Measurements from ENCODE around the gene DNA2. TPM values are rescaled to one million over a fixed set of nuclear protein-coding genes. Genes with fewer than 3 reads are reported as not detected.

Gene DNA2
- total and polyA plus RNA-seq, 2 of the 13 experiments (the other 11 are each of a cell fraction or from before 2014, with no cell fraction given), result 4.8 to 27.3 TPM

DNA sequence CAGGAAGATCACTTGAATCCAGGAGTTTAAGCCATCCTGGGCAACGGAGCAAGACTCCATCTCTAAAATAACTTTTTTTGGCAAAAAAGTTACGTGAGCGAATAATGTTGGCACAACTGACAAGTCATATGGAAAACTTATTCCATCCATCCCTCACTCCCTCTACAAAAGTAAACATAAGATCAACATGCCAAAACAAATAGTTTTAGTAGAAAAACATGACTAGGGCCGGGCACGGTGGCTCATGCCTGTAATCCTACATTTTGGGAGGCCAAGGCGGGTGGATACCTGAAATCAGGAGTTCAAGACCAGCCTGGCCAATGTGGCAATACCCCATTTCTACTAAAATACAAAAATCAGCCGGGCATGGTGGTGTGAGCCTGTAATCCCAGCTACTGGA is 29.9 kb upstream of the DNA2 start:
- DNase-seq (ENCODE audit: low spot score) (no peak), ATAC-seq (no peak), FAIRE-seq (no peak)
- Histone ChIP-seq H3K27ac (ENCODE audit: extremely low read length, insufficient read depth, low read length) (no peak overlapping the region), H3K27me3 (ENCODE audit: control insufficient read depth in 1 of 2, insufficient read depth in 2 of 2, low read length in 2 of 2) (no peaks in the 10 kb centered on the region), H3K9ac (ENCODE audit: insufficient read depth, low read depth, low read length) (no peak overlapping the region), H3K9me3 (ENCODE audit: low read length) (no peaks in the 10 kb centered on the region), H3K36me3 (replicated peaks in 1 of 2; ENCODE audit: control insufficient read depth in 1 of 2, insufficient read depth in 2 of 2, low read length in 2 of 2) (peaks cover 3 to 28% of the 10 kb centered on the region in 2 experiments; a peak in 4 of 5 replicates), H4K20me1 (ENCODE audit: insufficient read depth, low read length) (no peaks in the 10 kb centered on the region), H2AFZ (ENCODE audit: low read length) (no peak overlapping the region), H3K4me3 (replicated peaks in 1 of 3; ENCODE audit: insufficient read depth in 1 of 3, low read depth in 2 of 3, low read length in 3 of 3) (no peak overlapping the region), H3K79me2 (ENCODE audit: insufficient read depth, low read length) (no peaks in the 10 kb centered on the region), H3K4me2 (ENCODE audit: low read depth, low read length) (no peak overlapping the region), H3K4me1 (ENCODE audit: insufficient read depth, low read length) (no peaks in the 10 kb centered on the region)
- in situ Hi-C loops (cut with HindIII; ENCODE audit: extremely low pct_ligation_motif_present, low pct_unique_long_range_greater_than_20kb) (no loop called here), intact Hi-C loops (cut with micrococcal nuclease; ENCODE audit: unreplicated experiment) (no loop called here)
- CTCF ChIA-PET (ENCODE audit: low intra/inter-chr PET ratio, low total read pairs), result no interaction called here
- WGBS (ENCODE audit: low lambda C conversion rate), result 95% methylated on average over 7 of the region's 7 CpGs
- TF ChIP-seq ZNF30 (CRISPR knock-in tag; IDR thresholded peaks at IDR 0.05), result no peak
- TF ChIP-seq HNRNPK (IDR thresholded peaks at IDR 0.05; ENCODE audit: low read depth, low read length, poor library complexity, severe bottlenecking), result peak; percentile 1
- TF ChIP-seq, protein P1, sequence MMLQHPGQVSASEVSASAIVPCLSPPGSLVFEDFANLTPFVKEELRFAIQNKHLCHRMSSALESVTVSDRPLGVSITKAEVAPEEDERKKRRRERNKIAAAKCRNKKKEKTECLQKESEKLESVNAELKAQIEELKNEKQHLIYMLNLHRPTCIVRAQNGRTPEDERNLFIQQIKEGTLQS (CRISPR knock-in tag; IDR thresholded peaks at IDR 0.05), result no peak
- TF ChIP-seq, protein P2, sequence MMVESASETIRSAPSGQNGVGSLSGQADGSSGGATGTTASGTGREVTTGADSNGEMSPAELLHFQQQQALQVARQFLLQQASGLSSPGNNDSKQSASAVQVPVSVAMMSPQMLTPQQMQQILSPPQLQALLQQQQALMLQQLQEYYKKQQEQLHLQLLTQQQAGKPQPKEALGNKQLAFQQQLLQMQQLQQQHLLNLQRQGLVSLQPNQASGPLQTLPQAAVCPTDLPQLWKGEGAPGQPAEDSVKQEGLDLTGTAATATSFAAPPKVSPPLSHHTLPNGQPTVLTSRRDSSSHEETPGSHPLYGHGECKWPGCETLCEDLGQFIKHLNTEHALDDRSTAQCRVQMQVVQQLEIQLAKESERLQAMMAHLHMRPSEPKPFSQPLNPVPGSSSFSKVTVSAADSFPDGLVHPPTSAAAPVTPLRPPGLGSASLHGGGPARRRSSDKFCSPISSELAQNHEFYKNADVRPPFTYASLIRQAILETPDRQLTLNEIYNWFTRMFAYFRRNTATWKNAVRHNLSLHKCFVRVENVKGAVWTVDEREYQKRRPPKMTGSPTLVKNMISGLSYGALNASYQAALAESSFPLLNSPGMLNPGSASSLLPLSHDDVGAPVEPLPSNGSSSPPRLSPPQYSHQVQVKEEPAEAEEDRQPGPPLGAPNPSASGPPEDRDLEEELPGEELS (CRISPR knock-in tag; IDR thresholded peaks at IDR 0.05), result no peak
- TF ChIP-seq, protein P3, sequence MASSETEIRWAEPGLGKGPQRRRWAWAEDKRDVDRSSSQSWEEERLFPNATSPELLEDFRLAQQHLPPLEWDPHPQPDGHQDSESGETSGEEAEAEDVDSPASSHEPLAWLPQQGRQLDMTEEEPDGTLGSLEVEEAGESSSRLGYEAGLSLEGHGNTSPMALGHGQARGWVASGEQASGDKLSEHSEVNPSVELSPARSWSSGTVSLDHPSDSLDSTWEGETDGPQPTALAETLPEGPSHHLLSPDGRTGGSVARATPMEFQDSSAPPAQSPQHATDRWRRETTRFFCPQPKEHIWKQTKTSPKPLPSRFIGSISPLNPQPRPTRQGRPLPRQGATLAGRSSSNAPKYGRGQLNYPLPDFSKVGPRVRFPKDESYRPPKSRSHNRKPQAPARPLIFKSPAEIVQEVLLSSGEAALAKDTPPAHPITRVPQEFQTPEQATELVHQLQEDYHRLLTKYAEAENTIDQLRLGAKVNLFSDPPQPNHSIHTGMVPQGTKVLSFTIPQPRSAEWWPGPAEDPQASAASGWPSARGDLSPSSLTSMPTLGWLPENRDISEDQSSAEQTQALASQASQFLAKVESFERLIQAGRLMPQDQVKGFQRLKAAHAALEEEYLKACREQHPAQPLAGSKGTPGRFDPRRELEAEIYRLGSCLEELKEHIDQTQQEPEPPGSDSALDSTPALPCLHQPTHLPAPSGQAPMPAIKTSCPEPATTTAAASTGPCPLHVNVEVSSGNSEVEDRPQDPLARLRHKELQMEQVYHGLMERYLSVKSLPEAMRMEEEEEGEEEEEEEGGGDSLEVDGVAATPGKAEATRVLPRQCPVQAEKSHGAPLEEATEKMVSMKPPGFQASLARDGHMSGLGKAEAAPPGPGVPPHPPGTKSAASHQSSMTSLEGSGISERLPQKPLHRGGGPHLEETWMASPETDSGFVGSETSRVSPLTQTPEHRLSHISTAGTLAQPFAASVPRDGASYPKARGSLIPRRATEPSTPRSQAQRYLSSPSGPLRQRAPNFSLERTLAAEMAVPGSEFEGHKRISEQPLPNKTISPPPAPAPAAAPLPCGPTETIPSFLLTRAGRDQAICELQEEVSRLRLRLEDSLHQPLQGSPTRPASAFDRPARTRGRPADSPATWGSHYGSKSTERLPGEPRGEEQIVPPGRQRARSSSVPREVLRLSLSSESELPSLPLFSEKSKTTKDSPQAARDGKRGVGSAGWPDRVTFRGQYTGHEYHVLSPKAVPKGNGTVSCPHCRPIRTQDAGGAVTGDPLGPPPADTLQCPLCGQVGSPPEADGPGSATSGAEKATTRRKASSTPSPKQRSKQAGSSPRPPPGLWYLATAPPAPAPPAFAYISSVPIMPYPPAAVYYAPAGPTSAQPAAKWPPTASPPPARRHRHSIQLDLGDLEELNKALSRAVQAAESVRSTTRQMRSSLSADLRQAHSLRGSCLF (CRISPR knock-in tag; IDR thresholded peaks at IDR 0.05; ENCODE audit: borderline replicate concordance), result no peak
- POLR2A ChIA-PET, result no interaction called here
- BruUV-seq (replicated peaks), result no TSS peak

Data from HepG2 (cell line).